HG03460 (cell line): ENCODE data around the gene CDK5R1.
A peak's percentile ranks its signal among the peaks of the same experiment; 100 is the strongest.
"Not testable (repeated sequence)": the region's sequence is repeated elsewhere in the genome, so short reads cannot be mapped to it uniquely, and the experiment has no call there.

Experiments
- ATAC-seq: cut with Tn5 transposase; IDR thresholded peaks from one replicate; pipeline ENCODE4 v1.9.1; 2021; ENCODE audit not compliant: unreplicated experiment

The CDK5R1 gene

GRCh38 chr17:32486701-32487472 lies at the start of gene CDK5R1:
Gene CDK5R1 (plus strand): TSS chr17:32486993. CDS start chr17:32487621, 628 bp downstream.
- ATAC-seq: peak; percentile 52

DNA sequence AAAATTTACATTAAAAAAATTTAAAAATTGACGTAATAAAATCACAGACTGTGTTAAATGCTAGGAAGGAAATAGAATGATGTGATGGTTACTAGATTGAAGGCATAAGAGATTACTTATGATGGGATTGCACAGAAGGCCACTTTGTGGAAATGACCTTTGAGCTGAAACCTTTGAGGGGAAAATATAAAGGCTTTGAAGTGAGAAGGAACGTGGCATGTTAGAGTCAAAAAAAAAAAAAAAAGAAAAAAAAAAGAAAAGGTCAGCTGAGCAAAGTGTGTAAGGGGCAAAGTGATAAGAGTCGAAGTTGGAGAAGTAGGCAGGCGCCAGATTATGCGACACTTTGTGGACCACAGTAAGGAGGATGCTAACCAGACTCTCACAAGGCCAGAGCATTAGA lies 46.1 kb upstream of the CDK5R1 start:
- ATAC-seq: no peak

DNA sequence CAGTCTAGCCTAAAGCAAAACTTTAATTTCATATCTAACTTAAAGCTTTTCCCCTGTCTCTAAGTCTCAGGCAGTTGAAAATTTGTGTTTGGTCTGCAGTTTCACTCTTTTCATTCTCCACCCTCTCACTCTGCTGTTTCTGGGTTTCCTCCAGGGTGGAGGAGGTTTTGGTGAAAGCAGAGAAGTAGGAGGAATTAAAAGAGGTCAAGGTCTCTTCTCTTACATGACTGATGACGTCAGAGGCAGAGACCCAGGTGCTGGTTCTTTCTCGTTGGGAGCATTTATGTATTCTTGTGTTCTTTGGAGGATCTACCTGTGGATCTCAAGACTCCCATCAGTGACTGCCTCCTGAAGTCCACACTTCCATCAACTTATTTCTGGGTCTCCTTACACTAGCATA lies 44.9 kb upstream of the CDK5R1 start:
- ATAC-seq: no peak

DNA sequence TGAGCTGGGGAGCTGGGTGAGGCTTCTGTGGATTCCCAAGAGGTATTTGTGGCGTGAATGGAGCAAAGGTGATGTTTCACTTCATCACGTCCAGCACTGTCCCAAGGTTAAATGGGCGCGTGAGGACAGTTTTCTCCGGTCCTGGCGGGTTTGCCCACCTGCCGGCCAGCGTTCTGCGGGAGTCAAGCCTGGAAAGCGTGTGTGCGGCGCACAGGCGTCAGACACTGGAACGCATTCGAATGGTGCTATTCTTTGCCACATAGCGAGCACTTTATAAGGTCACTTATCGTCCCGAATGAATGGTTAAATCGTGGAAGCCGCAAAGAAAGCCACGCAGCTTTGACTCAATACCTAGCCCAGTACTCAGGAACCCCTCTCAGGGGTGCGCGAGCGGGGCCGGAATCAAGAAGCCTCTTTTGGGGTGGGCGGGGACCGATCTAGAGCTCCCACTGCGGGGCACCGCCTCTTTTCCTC lies 42.9 kb upstream of the CDK5R1 start:
- no peak for ATAC-seq

- ATAC-seq: peak; percentile 84
Observed at GRCh38 chr17:32444301-32445073, 42.3 kb upstream of the CDK5R1 start, which contains the start of gene PSMD11. Gene PSMD11 (plus strand): TSS chr17:32444510. CDS start chr17:32444524, 14 bp downstream.

- peak; percentile 28 for ATAC-seq
Observed at GRCh38 chr17:32445074-32445415, 41.7 kb upstream of the CDK5R1 start.

DNA sequence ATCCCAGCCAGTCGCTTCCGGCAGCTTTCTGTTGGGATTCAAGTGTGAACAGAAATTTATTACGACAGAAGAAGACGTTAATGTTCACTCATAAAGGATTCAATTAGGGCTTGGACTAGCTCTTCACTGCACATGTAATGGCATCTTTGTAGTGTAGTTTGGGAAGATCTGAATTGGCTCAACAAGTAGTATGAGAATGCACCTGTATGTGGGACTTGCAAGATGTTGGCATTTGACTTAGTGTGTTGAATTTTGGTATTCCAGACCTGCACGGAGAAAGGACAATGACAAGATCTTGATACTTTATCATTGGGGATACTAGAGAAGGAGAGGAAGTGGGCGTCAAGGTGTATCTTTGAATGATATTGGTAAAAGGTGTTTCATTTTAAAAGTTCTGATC lies 41.3 kb upstream of the CDK5R1 start:
- ATAC-seq: no peak

DNA sequence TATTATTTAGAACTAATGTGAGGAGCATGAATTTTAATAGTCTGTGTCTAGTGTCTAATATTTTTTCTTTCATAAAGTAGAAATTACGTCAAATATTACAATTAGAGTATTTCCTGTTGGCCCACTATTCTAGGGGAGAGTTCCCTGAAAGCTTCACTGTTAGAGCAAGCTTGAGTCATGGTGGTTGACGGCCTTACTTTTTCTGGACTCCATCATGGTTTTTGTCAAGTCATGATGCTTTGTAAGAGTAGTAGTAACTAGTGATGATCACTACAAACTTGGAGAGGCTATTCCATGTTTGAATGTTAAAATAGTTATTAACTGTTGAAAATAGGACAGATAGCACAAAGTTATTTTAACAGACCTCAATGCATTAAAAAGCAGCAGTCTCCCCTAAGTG lies 40.8 kb upstream of the CDK5R1 start:
- ATAC-seq: no peak

- ATAC-seq: no peak
Observed at GRCh38 chr17:32446949-32447348, 39.8 kb upstream of the CDK5R1 start.

- no peak for ATAC-seq
Observed at GRCh38 chr17:32449963-32450362, 36.8 kb upstream of the CDK5R1 start.

DNA sequence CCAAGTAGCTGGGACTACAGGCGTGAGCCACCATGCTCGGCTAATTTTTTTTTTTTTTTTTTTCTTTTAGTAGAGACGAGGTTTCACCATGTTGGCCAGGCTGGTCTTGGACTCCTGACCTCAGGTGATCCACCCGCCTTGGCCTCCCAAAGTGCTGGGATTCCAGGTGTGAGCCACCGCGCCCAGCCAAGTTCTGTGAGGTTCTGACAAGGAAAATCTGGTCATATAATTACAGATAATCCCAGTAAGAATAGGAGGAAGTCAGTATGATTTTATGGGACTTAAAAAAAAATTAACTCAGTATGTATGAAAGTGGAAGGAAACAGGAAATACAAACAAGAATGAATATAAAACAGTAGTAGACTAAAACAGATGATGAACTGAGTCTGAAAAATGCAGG lies 36.4 kb upstream of the CDK5R1 start:
- not testable (repeated sequence) for ATAC-seq

DNA sequence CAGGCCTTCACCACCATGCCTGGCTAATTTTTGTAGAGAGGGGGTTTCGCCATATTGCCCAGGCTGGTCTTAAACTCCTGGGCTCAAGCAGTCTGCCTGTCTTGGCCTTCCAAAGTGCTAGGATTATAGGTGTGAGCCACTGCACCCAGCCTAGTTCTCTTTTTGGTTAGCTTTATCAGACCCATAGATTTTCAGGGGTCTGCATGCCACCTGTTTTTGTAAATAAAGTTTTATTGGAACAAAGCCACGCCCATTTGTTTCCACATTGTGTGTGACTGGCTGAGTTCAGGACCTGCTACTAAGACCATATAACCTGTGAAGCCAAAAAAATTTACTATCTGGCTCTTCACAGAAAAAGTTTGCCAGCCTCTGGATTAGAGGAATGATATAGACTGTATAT lies 34.9 kb upstream of the CDK5R1 start:
- ATAC-seq: no peak

- ATAC-seq: no peak
Observed at GRCh38 chr17:32452281-32452680, 34.5 kb upstream of the CDK5R1 start.

DNA sequence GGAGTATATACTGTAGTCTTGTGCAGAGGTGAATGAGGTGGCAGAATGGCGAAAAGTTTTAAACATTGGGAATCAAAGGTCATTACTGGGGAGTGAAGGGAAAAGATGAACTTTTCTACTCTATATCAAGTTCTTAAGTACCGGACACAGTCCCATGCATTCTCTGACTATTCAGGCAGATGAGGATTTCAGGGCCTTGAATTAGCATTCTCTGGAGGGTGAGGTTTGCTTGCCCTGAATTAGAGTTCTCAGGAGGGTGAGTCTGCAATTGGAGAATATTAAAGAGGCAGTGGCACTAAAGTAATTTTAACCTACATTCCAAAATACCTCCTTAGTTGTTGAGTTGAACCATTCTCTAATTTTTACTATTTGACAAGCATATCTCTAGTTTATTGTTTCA lies 33.4 kb upstream of the CDK5R1 start:
- ATAC-seq: no peak

DNA sequence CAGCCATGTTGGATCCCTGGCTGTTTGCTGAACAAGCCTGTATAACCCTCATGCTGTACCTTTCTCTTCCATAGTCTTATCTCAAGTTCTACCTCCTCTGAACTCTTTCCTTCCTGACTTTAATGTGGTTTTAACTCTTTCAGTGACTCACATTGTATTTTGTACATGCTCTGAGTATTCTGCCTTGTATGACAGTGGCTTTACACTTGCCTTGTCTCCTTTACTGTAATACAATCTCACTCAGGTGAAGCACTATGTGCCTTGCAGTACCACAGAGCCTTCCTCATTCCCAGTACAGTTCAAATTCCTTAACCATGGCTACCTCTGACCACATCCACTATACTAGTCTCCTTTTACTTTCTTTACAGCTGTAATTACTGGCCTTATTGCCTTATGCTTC lies 28.4 kb upstream of the CDK5R1 start:
- ATAC-seq: no peak

DNA sequence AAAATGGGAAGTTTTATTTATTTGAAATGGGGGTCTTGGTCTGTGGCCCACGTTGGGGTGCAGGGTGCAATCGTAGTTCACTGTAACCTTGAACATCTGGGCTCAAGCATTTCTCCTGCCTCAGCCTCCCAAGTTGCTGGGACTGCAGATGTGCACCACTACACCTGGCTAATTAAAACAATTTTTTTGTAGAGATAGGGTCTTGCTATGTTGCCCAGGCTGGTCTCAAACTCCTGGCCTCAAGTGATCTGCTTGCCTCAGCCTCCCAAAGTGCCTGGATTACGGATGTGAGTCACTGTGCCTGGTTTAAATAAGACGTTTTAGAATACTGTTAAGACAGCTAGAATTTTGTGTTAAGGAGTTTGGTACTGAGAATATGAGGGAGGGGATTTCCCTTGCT lies 26.7 kb upstream of the CDK5R1 start:
- no peak for ATAC-seq

GRCh38 chr17:32461498-32461852 lies 25.3 kb upstream of the CDK5R1 start:
- ATAC-seq: no peak

DNA sequence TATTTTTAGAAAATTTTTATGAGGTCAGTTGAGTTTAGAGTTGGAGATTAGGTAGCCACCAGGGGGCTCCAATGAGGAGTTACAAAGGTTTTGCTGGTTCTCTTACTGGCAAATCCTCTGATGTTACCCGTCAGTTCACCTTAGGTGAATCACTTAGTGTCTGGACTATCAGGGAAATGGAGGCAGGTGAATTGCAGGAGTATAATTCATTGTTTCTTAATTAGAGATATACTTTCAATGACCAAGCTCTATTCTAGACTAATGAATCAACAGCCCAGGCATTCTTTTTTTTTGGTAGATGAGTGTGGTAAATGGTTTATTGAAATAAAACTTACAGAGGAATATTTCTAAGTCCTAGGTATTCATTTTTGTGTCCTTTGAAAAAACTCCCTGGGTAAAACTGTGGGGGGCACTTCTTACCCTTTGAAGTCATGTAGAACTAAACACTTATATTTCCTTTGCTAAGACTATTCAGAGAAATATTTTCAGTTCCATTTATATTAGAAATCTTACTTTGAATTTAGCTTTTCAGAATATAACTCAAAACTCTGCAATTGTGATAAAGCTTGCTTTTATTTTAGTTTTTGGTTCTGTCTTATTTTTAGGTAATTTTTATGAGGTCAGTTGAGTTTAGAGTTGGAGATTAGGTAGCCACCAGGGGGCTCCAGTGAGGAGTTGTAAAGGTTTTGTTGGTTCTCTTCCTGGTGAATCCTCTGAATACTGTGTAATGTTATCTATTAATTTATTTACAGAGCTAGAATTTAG lies 24.8 kb upstream of the CDK5R1 start:
- no peak for ATAC-seq

GRCh38 chr17:32463304-32463703 lies 23.5 kb upstream of the CDK5R1 start:
- ATAC-seq: no peak

- ATAC-seq: no peak
Observed at GRCh38 chr17:32464374-32464773, 22.4 kb upstream of the CDK5R1 start.

- ATAC-seq: no peak
Observed at GRCh38 chr17:32467949-32468348, 18.8 kb upstream of the CDK5R1 start.
